Esophagus squamous epithelium (tissue), 5 donors: ENCODE data around the gene ADGRL2. TPM values are rescaled to one million over a fixed set of nuclear protein-coding genes. Genes with fewer than 3 reads are reported as not detected.

Source experiments
- DNase-seq: peaks from one replicate; lab custom pipeline; 2025; lab: John Stamatoyannopoulos, UW
- H3K27ac ChIP-seq, 4 donors: fragments of 200-600 bp; sonication (generic); one replicate each; pipeline ENCODE4 v1.5.1; 2016 to 2019; ENCODE audit warnings: mild to moderate bottlenecking in 1 of 4
- H3K27me3 ChIP-seq, 4 donors: fragments of 200-600 bp; sonication (generic); 1 replicate in 3 of 4; 2 replicates in 1 of 4; pipeline versions ENCODE4 v1.5.1 to v1.6.0; 2017 to 2021; ENCODE audit warnings: antibody characterized with exemption in 1 of 4
- H3K36me3 ChIP-seq, 3 donors: fragments of 200-600 bp; sonication (generic); one replicate each; pipeline ENCODE4 v1.5.1; 2016 to 2019
- H3K4me1 ChIP-seq, 3 donors: fragments of 200-600 bp; sonication (generic); one replicate each; pipeline ENCODE4 v1.5.1; 2017 to 2019
- H3K4me3 ChIP-seq, 4 donors: fragments of 200-600 bp; sonication (generic); 1 replicate in 3 of 4; 2 replicates in 1 of 4; pipeline ENCODE4 v1.5.1; 2016 to 2019; ENCODE audit warnings: mild to moderate bottlenecking in 2 of 4, moderate library complexity in 1 of 4
- H3K9me3 ChIP-seq, 3 donors: fragments of 200-600 bp; sonication (generic); one replicate each; pipeline ENCODE4 v1.5.1; 2016 to 2019
- CTCF ChIP-seq, 6 experiments: fragments of 450-650 bp in 4 of 6; fragments of 200-600 bp in 2 of 6; sonication (generic) in 2 of 6; IDR thresholded peaks; one replicate each; pipeline ENCODE4 v1.5.1; 2016 to 2019; ENCODE audit warnings: antibody characterized with exemption in 6 of 6, mild to moderate bottlenecking in 4 of 6, moderate library complexity in 4 of 6
- POLR2A ChIP-seq, 4 donors: fragments of 450-650 bp; IDR thresholded peaks; one replicate each; pipeline ENCODE4 v1.6.1; 2017; ENCODE audit warnings: antibody characterized with exemption in 4 of 4, mild to moderate bottlenecking in 4 of 4, moderate library complexity in 3 of 4
- WGBS, 2 donors: methylation state at CpG; one replicate each; pipeline ENCODE4 v1.1.5; 2018; 5-methylcytosine and 5-hydroxymethylcytosine counted together
- intact Hi-C: fragments of 100-400 bp; cut with DNase I; formaldehyde crosslinking; loops from one replicate; pipeline ENCODE4 v1.15.0; 2022
- total RNA-seq, 4 donors: library from RNA; depleted of rRNA; stranded (reverse); fragments of >200 nt; gene quantifications; one replicate each; pipeline ENCODE4 v1.1.0, GENCODE V29; 2016
- donor health status: DM: yes; HTN: yes; CAD: no.

The ADGRL2 gene
- total RNA-seq, 4 donors from 2014 or later: 37.2 to 63.7 (median 59.7) TPM

DNA sequence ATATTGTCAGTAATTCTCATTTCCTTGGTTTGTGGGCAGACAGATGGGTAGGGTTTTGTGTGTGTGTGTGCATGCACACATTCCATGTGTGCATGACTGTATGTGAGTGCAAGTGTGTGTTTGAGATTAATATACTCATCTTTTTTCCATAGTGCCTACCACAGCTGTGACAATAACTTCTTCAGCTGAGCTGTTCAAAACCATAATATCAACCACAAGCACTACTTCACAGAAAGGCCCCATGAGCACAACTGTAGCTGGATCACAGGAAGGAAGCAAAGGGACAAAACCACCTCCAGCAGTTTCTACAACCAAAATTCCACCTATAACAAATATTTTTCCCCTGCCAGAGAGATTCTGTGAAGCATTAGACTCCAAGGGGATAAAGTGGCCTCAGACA is 149.3 kb downstream of the ADGRL2 start:
- no peak for DNase-seq
- TF ChIP-seq CTCF (IDR thresholded peaks at IDR 0.05): no peak
- TF ChIP-seq POLR2A (IDR thresholded peaks at IDR 0.05): no peak
- no peak overlapping the region for H3K27ac ChIP-seq
- no peaks in the 10 kb centered on the region for H3K27me3 ChIP-seq
- H3K36me3 ChIP-seq: peaks cover 0 to 17% (median 0%) of the 10 kb centered on the region in 3 donors
- intact Hi-C loops: no loop called here
- H3K9me3 ChIP-seq: no peaks in the 10 kb centered on the region
- no peak overlapping the region for H3K4me3 ChIP-seq
- peaks cover 0 to 15% (median 0%) of the 10 kb centered on the region in 3 donors for H3K4me1 ChIP-seq

DNA sequence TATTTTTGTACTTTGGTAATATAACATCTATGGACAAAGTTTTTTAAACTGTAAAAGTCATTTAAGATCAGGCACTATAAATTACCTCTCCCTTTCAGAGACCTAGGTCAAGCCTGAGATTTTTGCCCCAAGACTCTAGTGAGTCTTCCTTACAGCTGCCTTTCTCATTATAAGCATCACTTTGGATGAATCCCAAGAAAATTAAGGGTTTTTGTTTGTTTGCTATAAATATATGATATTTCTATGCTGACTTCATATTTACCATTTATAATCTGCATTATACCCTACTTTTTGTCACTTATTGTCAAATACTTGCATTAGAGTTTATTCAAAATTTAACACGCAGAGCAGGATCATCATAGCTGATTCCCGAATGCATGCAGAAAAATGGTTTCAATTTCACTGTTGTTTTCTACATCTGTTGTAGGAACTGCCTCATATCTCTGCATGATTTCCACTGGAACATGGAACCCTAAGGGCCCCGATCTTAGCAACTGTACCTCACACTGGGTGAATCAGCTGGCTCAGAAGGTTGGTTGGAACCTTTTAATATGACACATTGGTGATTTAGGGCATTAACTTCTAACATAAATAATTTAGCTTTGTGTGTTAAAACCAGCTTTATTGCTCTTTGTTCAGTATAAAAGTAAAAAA is 150.0 kb downstream of the ADGRL2 start:
- H3K4me1 ChIP-seq: peaks cover 0 to 15% (median 0%) of the 10 kb centered on the region in 3 donors
- no peaks in the 10 kb centered on the region for H3K9me3 ChIP-seq
- WGBS, 2 donors: 71 to 83% methylated on average over 3 of the region's 3 CpGs
- H3K27ac ChIP-seq: no peak overlapping the region
- no peak overlapping the region for H3K4me3 ChIP-seq
- no peak for DNase-seq
- intact Hi-C loops: no loop called here
- no peak for TF ChIP-seq CTCF (IDR thresholded peaks at IDR 0.05)
- no peak for TF ChIP-seq POLR2A (IDR thresholded peaks at IDR 0.05)
- H3K36me3 ChIP-seq: peaks cover 0 to 17% (median 0%) of the 10 kb centered on the region in 3 donors
- no peaks in the 10 kb centered on the region for H3K27me3 ChIP-seq

GRCh38 chr1:81954534-81955020 is 153.8 kb downstream of the ADGRL2 start:
- Histone ChIP-seq H3K4me3 (no peak overlapping the region), H3K27ac (no peak overlapping the region), H3K36me3 (peaks cover 0 to 43% (median 0%) of the 10 kb centered on the region in 3 donors), H3K9me3 (peaks cover 0 to 4% (median 0%) of the 10 kb centered on the region in 3 donors), H3K4me1 (peaks cover 0 to 4% (median 0%) of the 10 kb centered on the region in 3 donors), H3K27me3 (no peaks in the 10 kb centered on the region)
- intact Hi-C loops: no loop called here
- WGBS, 2 donors: 48 to 73% methylated on average over 7 to 8 of the region's 8 CpGs
- DNase-seq: no peak
- no peak for TF ChIP-seq POLR2A (IDR thresholded peaks at IDR 0.05)
- no peak for TF ChIP-seq CTCF (IDR thresholded peaks at IDR 0.05)

DNA sequence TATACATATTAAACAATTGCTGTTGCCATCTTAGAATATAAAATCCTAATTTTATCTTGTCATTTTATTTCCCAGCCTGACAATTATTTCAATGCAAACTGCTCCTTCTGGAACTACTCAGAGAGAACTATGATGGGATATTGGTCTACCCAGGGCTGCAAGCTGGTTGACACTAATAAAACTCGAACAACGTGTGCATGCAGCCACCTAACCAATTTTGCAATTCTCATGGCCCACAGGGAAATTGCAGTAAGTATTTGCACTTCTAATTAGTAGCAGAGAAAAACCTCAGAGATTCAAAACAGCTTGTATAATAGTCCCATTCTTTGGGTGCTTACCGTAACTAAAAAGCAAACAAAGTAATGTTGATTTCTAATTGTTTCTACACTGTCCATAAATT is 167.2 kb downstream of the ADGRL2 start:
- no peak for TF ChIP-seq CTCF (IDR thresholded peaks at IDR 0.05)
- TF ChIP-seq POLR2A (IDR thresholded peaks at IDR 0.05): no peak

DNA sequence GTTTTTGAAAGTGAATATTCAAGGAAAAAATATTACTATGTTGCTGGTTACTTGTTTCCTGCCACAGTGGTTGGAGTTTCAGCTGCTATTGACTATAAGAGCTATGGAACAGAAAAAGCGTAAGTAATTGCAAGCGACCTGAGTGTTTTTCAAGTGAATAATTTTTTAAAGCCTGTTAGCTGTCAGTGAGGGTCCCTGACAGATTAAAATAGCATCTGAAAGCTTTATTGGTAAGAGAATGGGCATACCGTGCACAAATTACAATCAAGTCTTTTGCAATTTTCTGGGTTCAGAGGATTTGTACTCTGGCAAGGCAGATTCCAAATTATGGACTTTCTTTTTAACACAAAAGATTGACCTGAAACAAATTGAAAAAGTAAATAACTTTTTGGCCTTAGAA is 169.7 kb downstream of the ADGRL2 start:
- Histone ChIP-seq H3K27ac (no peak overlapping the region), H3K27me3 (no peaks in the 10 kb centered on the region), H3K9me3 (no peaks in the 10 kb centered on the region), H3K36me3 (peaks cover 0 to 79% (median 0%) of the 10 kb centered on the region in 3 donors), H3K4me3 (no peak overlapping the region), H3K4me1 (no peaks in the 10 kb centered on the region)
- DNase-seq: no peak
- intact Hi-C loops: no loop called here
- TF ChIP-seq CTCF (IDR thresholded peaks at IDR 0.05): no peak
- TF ChIP-seq POLR2A (IDR thresholded peaks at IDR 0.05): no peak
- WGBS, 2 donors: 88 to 92% methylated on average over 3 of the region's 3 CpGs

More for the DNA sequence above, 167.2 kb downstream of the ADGRL2 start:
- H3K4me1 ChIP-seq: no peaks in the 10 kb centered on the region
- 84 to 90% methylated on average over 3 of the region's 3 CpGs for WGBS, 2 donors
- intact Hi-C loops: no loop called here
- H3K9me3 ChIP-seq: no peaks in the 10 kb centered on the region
- H3K27me3 ChIP-seq: no peaks in the 10 kb centered on the region
- peaks cover 0 to 64% (median 0%) of the 10 kb centered on the region in 3 donors for H3K36me3 ChIP-seq
- no peak overlapping the region for H3K27ac ChIP-seq
- H3K4me3 ChIP-seq: no peak overlapping the region
- no peak for DNase-seq
